GM12878 (cell line): Measurements from ENCODE around the gene NFKBIE. TPM values are rescaled to one million over a fixed set of nuclear protein-coding genes. Genes with fewer than 3 reads are reported as not detected.
A peak's percentile ranks its signal among the peaks of the same experiment; 100 is the strongest.

Source experiments
- ATAC-seq: fragments of 200-7000 bp; cut with Tn5 transposase; 3 replicates; pipeline ENCODE4 v1.9.1; 2020; ENCODE audit warnings: mild to moderate bottlenecking, moderate library complexity
- BruUV-seq: library from RNA; stranded (reverse); fragments of 400-500 nt; replicated peaks from 2 replicates; lab custom pipeline; 2021; lab: Mats Ljungman, UMichigan
- CTCF ChIA-PET: fragments of 300-600 bp; sonication (Branson Sonifier 250); formaldehyde crosslinking; extraction: SDS; loops from one replicate; lab custom pipeline; 2021; ENCODE audit warnings: inconsistent platforms; lab: Yijun Ruan, JAX
- POLR2A ChIA-PET: fragments of 350-600 bp; formaldehyde crosslinking; extraction: SDS; loops from one replicate; lab custom pipeline; 2021; ENCODE audit warnings: inconsistent platforms; lab: Charles Lee
- RAD21 ChIA-PET: fragments of 300-600 bp; sonication (Branson Sonifier 250); formaldehyde crosslinking; loops from one replicate; lab custom pipeline; 2023; ENCODE audit warnings: antibody characterized with exemption; ENCODE audit not compliant: unreplicated experiment; lab: Charles Lee
- SMC1A ChIA-PET: fragments of 300-600 bp; sonication (Branson Sonifier 250); formaldehyde crosslinking; loops from one replicate; lab custom pipeline; 2023; ENCODE audit not compliant: unreplicated experiment, uncharacterized antibody; lab: Charles Lee
- DNase-seq: peaks from one replicate; pipeline ENCODE4 v3.0.0-alpha.2; 2011; ENCODE audit warnings: low read depth, low spot score
- FAIRE-seq: peaks from 3 replicates; lab custom pipeline; 2011; peaks lifted over from hg19 to GRCh38; lab: Jason Lieb, UNC
- H2AFZ ChIP-seq: 2 replicates; pipeline ENCODE4 v1.6.0; 2011; ENCODE audit warnings: low read depth, low read length, control low read depth; ENCODE audit not compliant: control insufficient read depth
- H3K27ac ChIP-seq: 2 replicates; pipeline ENCODE4 v1.5.1; 2011; ENCODE audit warnings: control low read depth; ENCODE audit not compliant: control insufficient read depth, insufficient read depth
- H3K27me3 ChIP-seq, 2 experiments: replicated peaks in 1 of 2; 2 replicates each; pipeline versions ENCODE4 v1.6.0 to v1.6.1; 2011; ENCODE audit warnings: low read length in 1 of 2; ENCODE audit not compliant: control insufficient read depth in 2 of 2, insufficient read depth in 2 of 2
- H3K36me3 ChIP-seq, 2 experiments: 2 replicates each; pipeline ENCODE4 v1.5.1; 2011; ENCODE audit warnings: low read length in 1 of 2; ENCODE audit not compliant: control insufficient read depth in 2 of 2, insufficient read depth in 2 of 2
- H3K4me1 ChIP-seq: 2 replicates; pipeline ENCODE4 v1.6.1; 2011; ENCODE audit warnings: mild to moderate bottlenecking, low read length, moderate library complexity, mixed read lengths; ENCODE audit not compliant: control insufficient read depth, insufficient read depth
- H3K4me2 ChIP-seq: 2 replicates; pipeline ENCODE4 v1.6.0; 2011; ENCODE audit warnings: control low read depth; ENCODE audit not compliant: control insufficient read depth, insufficient read depth
- H3K4me3 ChIP-seq: fragments of 200-600 bp; sonication (generic); 2 replicates; pipeline ENCODE4 v1.5.1; 2016
- H3K79me2 ChIP-seq: 2 replicates; pipeline ENCODE4 v1.6.0; 2011; ENCODE audit warnings: low read length; ENCODE audit not compliant: control insufficient read depth, insufficient read depth
- H3K9ac ChIP-seq: 2 replicates; pipeline ENCODE4 v1.8.0; 2011; ENCODE audit warnings: low read length, control low read depth, mixed read lengths; ENCODE audit not compliant: control insufficient read depth, insufficient read depth
- H3K9me3 ChIP-seq: replicated peaks from 3 replicates; pipeline ENCODE4 v1.5.1; 2011; ENCODE audit warnings: mild to moderate bottlenecking, low read length; ENCODE audit not compliant: control insufficient read depth, insufficient read depth
- H4K20me1 ChIP-seq: 2 replicates; pipeline ENCODE4 v1.6.0; 2011; ENCODE audit not compliant: control insufficient read depth, insufficient read depth
- IKZF2 ChIP-seq, 2 experiments: fragments of 450-650 bp; IDR thresholded peaks; 2 replicates each; pipeline ENCODE4 v1.6.1; 2017; ENCODE audit warnings: mild to moderate bottlenecking in 2 of 2, moderate library complexity in 2 of 2
- RAD21 ChIP-seq: IDR thresholded peaks from 2 replicates; pipeline ENCODE4 v1.6.1; 2011; ENCODE audit warnings: mild to moderate bottlenecking, low read depth, low read length, moderate library complexity; ENCODE audit not compliant: insufficient read depth
- ZBTB40 ChIP-seq: fragments of 450-650 bp; IDR thresholded peaks from 2 replicates; pipeline ENCODE4 v1.6.1; 2016; ENCODE audit warnings: mild to moderate bottlenecking, moderate library complexity, borderline replicate concordance
- WGBS: methylation state at CpG from one replicate; pipeline ENCODE4 v1.1.6; 2016; ENCODE audit warnings: low lambda C conversion rate; ENCODE audit not compliant: insufficient replicate concordance, insufficient coverage; ENCODE audit errors: missing lambda C conversion rate; 5-methylcytosine and 5-hydroxymethylcytosine counted together
- in situ Hi-C: fragments of 300-500 bp; cut with MboI; formaldehyde crosslinking; loops from 9 replicates; pipeline ENCODE4 v1.14.3; 2018; ENCODE audit warnings: mixed read lengths
- intact Hi-C: fragments of 100-400 bp; cut with micrococcal nuclease; formaldehyde crosslinking; loops from one replicate; pipeline ENCODE4 v1.14.2; 2022; ENCODE audit not compliant: unreplicated experiment
- polyA plus RNA-seq, 11 experiments: library from polyadenylated mRNA; depleted of rRNA in 4 of 11; unstranded in 6 of 11; stranded (reverse) in 5 of 11; fragments of >200 nt; fragmentation: Nextera tagmentation in 4 of 11; fragmentation: Illumina TruSeq in 1 of 11; extraction: Ambion mirVana in 4 of 11; extraction: Trizol in 1 of 11; gene quantifications; 1 replicate in 1 of 11; 2 replicates in 10 of 11; pipeline versions ENCODE4 v1.2.1 to v1.2.3, GENCODE V29; 2011 to 2016; ENCODE audit warnings: inconsistent platforms in 2 of 11, missing spikeins in 2 of 11, low read depth in 1 of 11
- total RNA-seq, 4 experiments: library from RNA; depleted of rRNA in 3 of 4; stranded (reverse); fragments of >200 nt in 3 of 4; fragmentation: Illumina TruSeq in 1 of 4; extraction: Trizol in 1 of 4; gene quantifications; 2 replicates each; pipeline versions ENCODE4 v1.2.1 to v1.2.3, GENCODE V29; 2013 to 2021
- TF ChIP-seq, protein P1 (sequence below): fragments of 150-350 bp; IDR thresholded peaks from 2 replicates; pipeline ENCODE4 v1.6.1; 2016; ENCODE audit warnings: low read depth, low read length

NFKBIE gene
- total and polyA plus RNA-seq, 10 of the 15 experiments (the other 5 are each of a cell fraction or from before 2014, with no cell fraction given), result 10.4 to 106 (median 38.8) TPM

- no peak for ATAC-seq
- H3K4me2 ChIP-seq, result no peak overlapping the region
- H3K79me2 ChIP-seq, result peaks cover 12% of the 10 kb centered on the region
- no peak overlapping the region for H2AFZ ChIP-seq
- SMC1A ChIA-PET, result interaction anchor here (0.8 to 4.6 kb wide), 9 partner anchors 27 to 186 kb away, joined by 4 to 79 read pairs (median 6); partner anchors contain the start of gene AARS2
- TF ChIP-seq IKZF2 (IDR thresholded peaks at IDR 0.05) (no peak), ZBTB40 (no peak), RAD21 (no peak)
- TF ChIP-seq, protein P1, sequence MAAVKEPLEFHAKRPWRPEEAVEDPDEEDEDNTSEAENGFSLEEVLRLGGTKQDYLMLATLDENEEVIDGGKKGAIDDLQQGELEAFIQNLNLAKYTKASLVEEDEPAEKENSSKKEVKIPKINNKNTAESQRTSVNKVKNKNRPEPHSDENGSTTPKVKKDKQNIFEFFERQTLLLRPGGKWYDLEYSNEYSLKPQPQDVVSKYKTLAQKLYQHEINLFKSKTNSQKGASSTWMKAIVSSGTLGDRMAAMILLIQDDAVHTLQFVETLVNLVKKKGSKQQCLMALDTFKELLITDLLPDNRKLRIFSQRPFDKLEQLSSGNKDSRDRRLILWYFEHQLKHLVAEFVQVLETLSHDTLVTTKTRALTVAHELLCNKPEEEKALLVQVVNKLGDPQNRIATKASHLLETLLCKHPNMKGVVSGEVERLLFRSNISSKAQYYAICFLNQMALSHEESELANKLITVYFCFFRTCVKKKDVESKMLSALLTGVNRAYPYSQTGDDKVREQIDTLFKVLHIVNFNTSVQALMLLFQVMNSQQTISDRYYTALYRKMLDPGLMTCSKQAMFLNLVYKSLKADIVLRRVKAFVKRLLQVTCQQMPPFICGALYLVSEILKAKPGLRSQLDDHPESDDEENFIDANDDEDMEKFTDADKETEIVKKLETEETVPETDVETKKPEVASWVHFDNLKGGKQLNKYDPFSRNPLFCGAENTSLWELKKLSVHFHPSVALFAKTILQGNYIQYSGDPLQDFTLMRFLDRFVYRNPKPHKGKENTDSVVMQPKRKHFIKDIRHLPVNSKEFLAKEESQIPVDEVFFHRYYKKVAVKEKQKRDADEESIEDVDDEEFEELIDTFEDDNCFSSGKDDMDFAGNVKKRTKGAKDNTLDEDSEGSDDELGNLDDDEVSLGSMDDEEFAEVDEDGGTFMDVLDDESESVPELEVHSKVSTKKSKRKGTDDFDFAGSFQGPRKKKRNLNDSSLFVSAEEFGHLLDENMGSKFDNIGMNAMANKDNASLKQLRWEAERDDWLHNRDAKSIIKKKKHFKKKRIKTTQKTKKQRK, result no peak
- no peaks in the 10 kb centered on the region for H3K9me3 ChIP-seq
- no TSS peak for BruUV-seq
- FAIRE-seq, result peak; percentile 31
- RAD21 ChIA-PET, result interaction anchor here (0.7 to 4.2 kb wide), 11 partner anchors 25 to 186 kb away, joined by 3 to 36 read pairs (median 5); no protein-coding TSS in a partner anchor
- no peak overlapping the region for H3K27ac ChIP-seq
- H3K9ac ChIP-seq, result no peak overlapping the region
- H3K4me3 ChIP-seq, result no peak overlapping the region
- in situ Hi-C loops (loop anchor here (5.0 kb wide), 1 partner anchor 68 kb away; no protein-coding TSS in a partner anchor), intact Hi-C loops (loop anchor here (2.0 kb wide), 2 partner anchors 35 to 187 kb away; no protein-coding TSS in a partner anchor)
- no peaks in the 10 kb centered on the region for H3K36me3 ChIP-seq
- 0% methylated on average over 1 of the region's 1 CpG for WGBS
- CTCF ChIA-PET, result interaction anchor here (1.1 to 6.3 kb wide), 18 partner anchors 14 to 190 kb away, joined by 3 to 163 read pairs (median 10); partner anchors contain the start of genes AARS2 and SLC35B2
- DNase-seq, result no peak
- POLR2A ChIA-PET, result no interaction called here
- peaks cover 22% of the 10 kb centered on the region for H3K4me1 ChIP-seq
- H3K27me3 ChIP-seq, result peaks cover 4 to 15% of the 10 kb centered on the region in 2 experiments; a peak in 3 of 4 replicates
- H4K20me1 ChIP-seq, result no peaks in the 10 kb centered on the region
These were observed 4.0 kb upstream of the NFKBIE start for GRCh38 chr6:44269178-44269920.
